SU-DHL-6 (cell line): Measurements from ENCODE around the gene NPIPB5.
"Not testable (repeated sequence)": the region's sequence is repeated elsewhere in the genome, so short reads cannot be mapped to it uniquely, and the experiment has no call there.

ENCODE experiments used
- H2AFZ ChIP-seq: fragments of 200-600 bp; sonication (generic); 2 replicates; pipeline ENCODE4 v1.6.1; 2014; ENCODE audit warnings: low read depth, mild to moderate bottlenecking, moderate library complexity, mixed read lengths, antibody characterized with exemption, low read length; ENCODE audit not compliant: severe bottlenecking
- H3F3A ChIP-seq: fragments of 200-600 bp; shearing (Covaris generic); 2 replicates; pipeline ENCODE4 v1.6.0; 2016; ENCODE audit warnings: antibody characterized with exemption, mild to moderate bottlenecking; ENCODE audit not compliant: insufficient read depth
- H3K27ac ChIP-seq: fragments of 200-600 bp; sonication (generic); 2 replicates; pipeline ENCODE4 v1.5.1; 2016; ENCODE audit warnings: low read depth, mild to moderate bottlenecking, low read length, moderate library complexity, mixed read lengths
- H3K27me3 ChIP-seq: fragments of 200-600 bp; sonication (generic), shearing (Covaris generic); 2 replicates; pipeline ENCODE4 v1.6.0; 2014; ENCODE audit warnings: mild to moderate bottlenecking, low read length
- H3K36me3 ChIP-seq: fragments of 200-600 bp; sonication (generic); 2 replicates; pipeline ENCODE4 v1.6.1; 2014; ENCODE audit warnings: mild to moderate bottlenecking, low read length, mixed read lengths
- H3K4me2 ChIP-seq: fragments of 300-600, 200-600 bp; shearing (Covaris generic), sonication (generic); 2 replicates; pipeline ENCODE4 v1.6.0; 2014; ENCODE audit warnings: low read length, low read depth, mild to moderate bottlenecking; ENCODE audit not compliant: poor library complexity, severe bottlenecking
- H3K4me3 ChIP-seq: fragments of 200-600 bp; sonication (generic); 2 replicates; pipeline ENCODE4 v1.5.1; 2014; ENCODE audit warnings: antibody characterized with exemption, low read length, mild to moderate bottlenecking, mixed read lengths; ENCODE audit not compliant: insufficient read depth, poor library complexity, severe bottlenecking
- H3K79me2 ChIP-seq: fragments of 200-600 bp; sonication (generic); 2 replicates; pipeline ENCODE4 v1.6.1; 2014; ENCODE audit warnings: mild to moderate bottlenecking, low read length, moderate library complexity; ENCODE audit not compliant: insufficient read depth
- H3K9ac ChIP-seq: fragments of 200-600 bp; sonication (generic); 2 replicates; pipeline ENCODE4 v1.7.0; 2014; ENCODE audit warnings: mild to moderate bottlenecking, low read length
- H3K9me2 ChIP-seq: fragments of 200-600 bp; sonication (generic); replicated peaks from 2 replicates; pipeline ENCODE4 v1.6.1; 2014; ENCODE audit warnings: low read length; ENCODE audit not compliant: insufficient read depth
- H3K9me3 ChIP-seq: fragments of 200-600 bp; sonication (generic); 2 replicates; pipeline ENCODE4 v1.6.1; 2014; ENCODE audit warnings: low read length, mixed read lengths; ENCODE audit not compliant: insufficient read depth
- H4K20me1 ChIP-seq: fragments of 200-600 bp; sonication (generic); 2 replicates; pipeline ENCODE4 v1.6.1; 2014; ENCODE audit warnings: low read depth, mild to moderate bottlenecking, antibody characterized with exemption, low read length, moderate library complexity, mixed read lengths

The NPIPB5 gene

GRCh38 chr16:22551651-22552050 lies 41.0 kb downstream of the NPIPB5 start:
- not testable (repeated sequence) for H3K4me3 ChIP-seq, H4K20me1 ChIP-seq, H3K9ac ChIP-seq, H3K27me3 ChIP-seq, H3K27ac ChIP-seq, H3K79me2 ChIP-seq, H3K9me3 ChIP-seq, H3K9me2 ChIP-seq, H3K36me3 ChIP-seq, H3K4me2 ChIP-seq, H3F3A ChIP-seq, H2AFZ ChIP-seq

- not testable (repeated sequence) for H3K36me3 ChIP-seq, H3K79me2 ChIP-seq, H3K9ac ChIP-seq, H3K9me3 ChIP-seq, H2AFZ ChIP-seq, H3K4me3 ChIP-seq, H3K27ac ChIP-seq, H3K4me2 ChIP-seq, H3K9me2 ChIP-seq, H4K20me1 ChIP-seq, H3F3A ChIP-seq, H3K27me3 ChIP-seq
Measured at GRCh38 chr16:22556759-22557158, 46.1 kb downstream of the NPIPB5 start.
